Activated naive CD8-positive, alpha-beta T cell treated with anti-CD3 and anti-CD28 coated beads for 36 hours (primary cell): Measurements from ENCODE around the gene BTBD7. TPM values are rescaled to one million over a fixed set of nuclear protein-coding genes. Genes with fewer than 3 reads are reported as not detected.

Source experiments
- DNase-seq: peaks from one replicate; pipeline ENCODE4 v3.0.0; 2021
- H3K27ac Mint-ChIP-seq: one replicate; pipeline ENCODE4 v1.8.0; 2022; ENCODE audit warnings: mild to moderate bottlenecking, moderate library complexity, mixed read lengths
- H3K27me3 Mint-ChIP-seq: one replicate; pipeline ENCODE4 v1.8.0; 2022; ENCODE audit warnings: mild to moderate bottlenecking, mixed read lengths
- H3K36me3 Mint-ChIP-seq: one replicate; pipeline ENCODE4 v1.8.0; 2021; ENCODE audit warnings: mild to moderate bottlenecking, mixed read lengths
- H3K4me1 Mint-ChIP-seq: one replicate; pipeline ENCODE4 v1.8.0; 2021; ENCODE audit warnings: mixed read lengths
- H3K4me3 Mint-ChIP-seq: one replicate; pipeline ENCODE4 v1.8.0; 2022; ENCODE audit warnings: mild to moderate bottlenecking, moderate library complexity, mixed read lengths
- H3K9me3 Mint-ChIP-seq: one replicate; pipeline ENCODE4 v1.8.0; 2022; ENCODE audit warnings: mixed read lengths
- total RNA-seq, 2 experiments: library from RNA; stranded (reverse); gene quantifications; one replicate each; pipeline ENCODE4 v1.2.3, GENCODE V29; 2021

The BTBD7 gene
- total RNA-seq, 2 experiments from 2014 or later, result 14.3 to 14.9 TPM

DNA sequence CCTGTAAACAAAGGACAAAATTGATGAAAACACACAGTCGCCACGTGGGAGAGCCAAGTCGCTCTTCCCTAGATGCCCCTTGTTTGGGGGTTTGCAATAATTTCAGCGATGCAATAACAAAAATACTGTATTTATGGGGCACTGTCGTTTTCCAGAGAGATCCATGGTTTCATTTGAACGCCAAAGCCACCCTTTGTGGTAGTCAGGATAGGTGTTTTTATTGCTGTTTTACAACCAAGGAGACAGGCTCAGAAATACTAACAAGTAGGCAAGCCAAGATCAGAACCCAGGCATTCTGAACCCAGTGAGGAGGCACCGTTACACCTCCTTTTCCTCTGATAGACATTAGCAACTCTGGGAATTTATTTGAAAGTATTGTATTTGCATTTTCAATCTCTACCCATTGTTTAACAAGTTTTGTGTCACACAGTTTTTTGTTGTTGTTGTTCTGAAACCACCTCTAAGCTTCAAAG lies 831 bp upstream of the BTBD7 start:
- Mint-ChIP-seq H3K27me3 (no peaks in the 10 kb centered on the region), H3K4me3 (peak overlapping the region; percentile 88), H3K9me3 (peaks cover 3% of the 10 kb centered on the region), H3K36me3 (peaks cover 9% of the 10 kb centered on the region), H3K27ac (peak overlapping the region; percentile 93), H3K4me1 (peaks cover 48% of the 10 kb centered on the region)
- DNase-seq, result no peak

DNA sequence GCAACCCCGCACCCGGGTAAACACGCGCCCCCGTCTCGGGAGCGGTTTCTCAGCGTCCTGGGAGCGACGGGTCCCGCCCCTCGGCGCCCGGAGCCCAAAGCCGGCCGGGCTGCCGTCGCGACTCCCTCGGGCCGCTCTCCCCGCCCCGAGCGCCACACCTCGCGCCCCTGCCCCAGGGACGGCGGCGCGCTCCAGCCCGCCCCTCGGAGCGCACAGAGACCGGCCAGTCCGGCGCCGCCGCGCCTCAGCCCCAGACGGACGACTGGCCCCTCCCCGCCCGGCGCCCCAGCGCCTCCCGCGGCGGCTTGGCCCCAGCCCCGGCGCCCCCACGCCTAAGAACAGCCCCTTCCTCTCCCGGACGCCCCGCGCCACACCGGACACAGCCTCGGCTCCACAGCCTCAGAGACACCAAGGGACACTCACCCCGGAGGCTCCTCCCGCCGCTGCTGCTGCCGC lies 411 bp downstream of the BTBD7 start:
- Mint-ChIP-seq H3K27ac (peak overlapping the region; percentile 93), H3K4me3 (peak overlapping the region; percentile 89)
- peak; percentile 53 for DNase-seq

DNA sequence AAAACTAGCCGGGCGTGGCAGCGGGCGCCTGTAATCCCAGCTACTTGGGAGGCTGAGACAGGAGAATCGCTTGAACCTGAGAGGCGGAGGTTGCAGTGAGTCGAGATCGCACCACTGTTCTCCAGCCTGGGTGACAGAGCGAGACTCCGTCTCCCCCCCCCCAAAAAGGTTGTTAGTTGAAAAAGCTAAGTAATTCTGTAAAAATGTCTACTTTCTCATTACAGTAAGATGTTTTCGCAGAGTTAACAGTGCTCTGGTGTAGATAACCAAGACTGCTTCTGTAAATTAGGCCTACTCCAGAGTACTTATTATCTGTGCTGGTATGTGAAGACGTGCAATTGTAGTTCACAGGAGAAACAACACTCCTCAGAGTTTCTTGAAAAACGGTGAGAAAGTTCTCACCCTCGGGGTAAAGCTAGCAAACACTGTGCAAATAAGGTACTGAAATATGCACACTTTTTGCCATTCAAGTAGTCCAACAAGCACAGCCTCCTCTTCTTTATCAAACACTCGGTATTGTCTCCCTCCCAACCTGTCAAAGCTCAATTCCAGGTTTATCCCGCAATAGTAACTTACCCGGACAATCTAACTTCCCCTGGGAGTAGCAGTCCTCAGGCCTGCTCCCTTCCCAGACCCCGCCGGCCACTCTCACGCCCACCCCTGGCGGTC lies 974 bp downstream of the BTBD7 start:
- Mint-ChIP-seq H3K27me3 (no peaks in the 10 kb centered on the region), H3K4me3 (peak overlapping the region; percentile 89), H3K36me3 (peaks cover 8% of the 10 kb centered on the region), H3K9me3 (no peaks in the 10 kb centered on the region), H3K27ac (peak overlapping the region; percentile 86), H3K4me1 (peaks cover 56% of the 10 kb centered on the region)
- no peak for DNase-seq

More for the DNA sequence above, 411 bp downstream of the BTBD7 start:
- peaks cover 11% of the 10 kb centered on the region for H3K36me3 Mint-ChIP-seq
- H3K4me1 Mint-ChIP-seq, result peaks cover 55% of the 10 kb centered on the region
- H3K27me3 Mint-ChIP-seq, result no peaks in the 10 kb centered on the region
- H3K9me3 Mint-ChIP-seq, result peaks cover 3% of the 10 kb centered on the region

DNA sequence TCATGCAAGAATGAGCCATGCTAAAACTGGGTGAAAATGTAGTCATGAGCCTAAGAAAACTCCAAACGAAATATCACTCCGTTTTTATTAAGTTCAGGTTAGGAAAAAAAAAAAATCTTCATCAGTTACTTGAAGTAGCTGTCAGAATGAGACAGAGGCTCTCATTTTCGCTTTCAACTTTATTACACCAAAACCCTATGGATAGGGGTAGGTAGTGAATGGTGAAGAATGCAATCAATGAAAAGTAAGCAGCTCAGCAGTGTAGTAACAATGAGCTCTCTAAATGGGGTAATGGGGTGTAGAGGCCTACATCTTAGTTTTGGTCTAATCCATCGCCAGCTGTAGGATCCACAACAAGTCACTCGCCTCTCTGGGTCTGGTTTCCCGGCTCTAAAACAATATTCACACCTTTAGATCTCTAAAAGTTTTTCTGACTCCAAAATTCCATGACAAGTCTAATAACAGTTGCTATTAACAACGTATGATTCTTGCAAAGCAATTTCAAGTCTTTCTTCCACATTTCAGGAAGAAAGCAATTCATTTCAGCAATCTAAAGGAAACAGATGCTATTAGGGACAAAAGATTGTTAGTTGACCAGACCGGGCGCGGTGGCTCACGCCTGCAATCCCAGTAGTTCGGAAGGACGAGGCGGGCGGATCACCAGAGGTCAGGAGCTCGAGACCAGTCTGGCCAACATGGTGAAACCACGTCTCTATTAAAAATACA lies 1.7 kb downstream of the BTBD7 start:
- H3K27ac Mint-ChIP-seq, result peak overlapping the region; percentile 86
- H3K36me3 Mint-ChIP-seq, result peaks cover 6% of the 10 kb centered on the region
- H3K4me1 Mint-ChIP-seq, result peaks cover 56% of the 10 kb centered on the region

DNA sequence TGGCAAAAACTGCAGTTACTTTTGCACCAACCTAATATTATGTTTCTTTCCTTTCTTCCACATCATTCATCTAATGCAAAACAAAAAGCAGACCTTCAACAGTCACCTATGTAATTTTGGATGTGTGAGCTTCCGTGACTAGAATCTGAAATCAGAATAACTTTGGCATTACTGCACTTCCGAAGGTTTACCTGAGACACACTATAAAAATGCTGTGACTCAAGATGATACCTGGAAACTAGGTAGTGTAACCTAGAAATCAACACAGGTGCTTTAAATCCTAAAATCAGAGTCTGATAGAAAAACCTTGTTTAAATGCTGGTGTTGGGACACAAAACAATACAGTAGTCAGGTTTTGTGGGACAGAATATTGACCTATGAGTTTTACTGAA lies 2.2 kb downstream of the BTBD7 start:
- Mint-ChIP-seq H3K4me1 (peaks cover 56% of the 10 kb centered on the region), H3K27ac (no peak overlapping the region), H3K4me3 (peak overlapping the region; percentile 89), H3K36me3 (peaks cover 6% of the 10 kb centered on the region), H3K9me3 (no peaks in the 10 kb centered on the region), H3K27me3 (no peaks in the 10 kb centered on the region)
- DNase-seq, result no peak

More for the DNA sequence above, 1.7 kb downstream of the BTBD7 start:
- Mint-ChIP-seq H3K27me3 (no peaks in the 10 kb centered on the region), H3K9me3 (no peaks in the 10 kb centered on the region), H3K4me3 (peak overlapping the region; percentile 89)
- DNase-seq, result no peak

DNA sequence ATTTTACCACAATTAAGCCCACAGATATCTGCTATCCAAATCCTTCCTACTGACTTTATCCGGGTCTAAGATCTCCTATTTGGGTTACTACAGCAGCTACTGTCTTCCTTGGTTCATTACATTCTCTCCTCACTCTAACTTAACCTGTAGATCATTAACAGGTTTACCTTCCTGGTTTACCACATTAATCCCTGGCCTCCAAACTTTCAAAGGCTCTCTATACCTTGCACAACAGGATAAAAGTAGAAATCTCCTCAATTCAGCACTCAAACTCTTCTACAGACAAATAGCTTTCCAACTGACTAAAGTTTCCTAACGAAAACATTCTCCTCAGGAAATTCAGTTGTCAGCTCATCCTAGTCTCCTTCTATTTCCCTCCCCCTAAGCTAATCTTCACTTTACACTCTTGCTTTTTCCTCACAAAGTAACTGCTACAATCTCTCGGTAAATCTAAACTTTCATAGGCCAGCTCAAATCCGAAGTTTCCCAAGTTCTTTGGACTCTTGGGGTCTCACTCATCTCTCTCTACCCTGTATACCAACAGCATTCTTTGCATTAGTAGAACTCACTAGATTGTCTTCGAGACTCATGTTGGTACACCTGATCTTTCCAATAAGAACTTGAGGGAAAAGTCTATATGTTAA lies 2.7 kb downstream of the BTBD7 start:
- no peaks in the 10 kb centered on the region for H3K27me3 Mint-ChIP-seq
- H3K4me1 Mint-ChIP-seq, result peaks cover 51% of the 10 kb centered on the region
- no peaks in the 10 kb centered on the region for H3K9me3 Mint-ChIP-seq
- H3K4me3 Mint-ChIP-seq, result no peak overlapping the region
- H3K36me3 Mint-ChIP-seq, result peaks cover 9% of the 10 kb centered on the region
- no peak for DNase-seq
- H3K27ac Mint-ChIP-seq, result peak overlapping the region; percentile 2

DNA sequence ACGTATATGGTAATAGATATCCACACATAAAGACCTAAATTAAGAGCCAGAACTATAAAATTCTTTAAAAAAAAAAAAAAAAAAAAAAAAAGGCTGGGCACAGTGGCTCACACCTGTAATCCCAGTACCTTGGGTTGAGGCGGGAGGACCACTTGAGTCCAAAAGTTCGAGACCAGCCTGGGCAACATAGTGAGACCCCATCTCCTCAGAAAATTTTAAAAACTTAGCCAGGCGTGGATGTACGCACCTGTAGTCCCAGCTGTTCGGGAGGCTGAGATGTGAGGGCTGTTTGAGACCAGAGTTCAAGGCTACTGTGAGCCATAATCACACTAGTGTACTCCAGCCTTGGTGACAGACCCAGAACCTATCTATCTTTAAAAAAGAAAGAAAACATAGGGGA lies 4.3 kb downstream of the BTBD7 start:
- no peak overlapping the region for H3K4me3 Mint-ChIP-seq
- H3K36me3 Mint-ChIP-seq, result peaks cover 14% of the 10 kb centered on the region
- no peak for DNase-seq
- no peaks in the 10 kb centered on the region for H3K9me3 Mint-ChIP-seq
- peaks cover 49% of the 10 kb centered on the region for H3K4me1 Mint-ChIP-seq
- H3K27me3 Mint-ChIP-seq, result no peaks in the 10 kb centered on the region
- no peak overlapping the region for H3K27ac Mint-ChIP-seq

DNA sequence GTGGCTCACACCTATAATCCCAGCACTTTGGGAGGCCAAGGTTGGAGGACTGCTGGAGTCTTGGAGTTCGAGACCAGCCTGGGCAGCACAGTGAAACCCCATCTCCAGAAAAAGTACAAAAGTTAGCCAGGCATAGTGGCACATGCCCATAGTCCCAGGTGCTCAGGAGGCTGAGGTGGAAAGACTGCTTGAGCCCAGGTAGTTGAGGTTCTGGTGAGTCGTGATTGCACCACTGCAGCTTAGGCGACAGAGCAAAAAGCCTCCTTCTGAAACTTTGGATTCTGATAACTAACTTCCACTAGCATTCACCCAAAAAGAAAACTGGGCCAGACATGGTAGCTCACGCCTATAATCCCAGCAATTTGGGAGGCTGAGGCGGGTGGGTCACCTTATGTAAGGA lies 6.6 kb downstream of the BTBD7 start:
- peaks cover 51% of the 10 kb centered on the region for H3K4me1 Mint-ChIP-seq
- H3K9me3 Mint-ChIP-seq, result no peaks in the 10 kb centered on the region

DNA sequence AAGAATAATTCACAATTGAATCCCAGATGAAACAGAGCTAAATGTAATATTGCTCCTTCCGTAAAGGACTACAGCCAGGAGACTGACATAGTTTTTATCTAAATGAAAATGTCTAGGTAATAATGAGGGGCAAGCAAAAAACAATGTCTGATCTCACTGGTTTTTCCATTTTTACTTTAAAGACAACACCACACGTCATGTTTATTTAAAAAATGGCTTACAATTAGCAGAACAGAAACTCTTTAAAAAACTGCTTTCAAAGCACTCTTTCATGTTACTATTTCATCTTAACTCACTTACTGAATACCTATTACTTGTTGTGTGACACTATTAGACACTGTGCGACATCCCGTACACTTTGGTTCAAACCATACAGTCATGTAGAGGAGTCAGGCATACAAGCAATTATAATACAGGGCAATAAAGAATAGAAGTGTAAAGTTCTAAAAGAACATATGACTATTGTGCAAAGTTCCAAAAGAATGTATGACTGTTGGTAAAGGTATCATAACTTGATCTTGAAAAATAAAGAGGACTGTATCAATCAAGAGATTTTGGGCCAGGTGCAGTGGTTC lies 9.1 kb downstream of the BTBD7 start:
- Mint-ChIP-seq H3K27ac (no peak overlapping the region), H3K4me1 (peaks cover 46% of the 10 kb centered on the region), H3K4me3 (no peak overlapping the region), H3K9me3 (no peaks in the 10 kb centered on the region), H3K27me3 (no peaks in the 10 kb centered on the region), H3K36me3 (peaks cover 15% of the 10 kb centered on the region)
- DNase-seq, result no peak

More for the DNA sequence above, 6.6 kb downstream of the BTBD7 start:
- Mint-ChIP-seq H3K4me3 (no peak overlapping the region), H3K27ac (no peak overlapping the region), H3K36me3 (peaks cover 19% of the 10 kb centered on the region), H3K27me3 (no peaks in the 10 kb centered on the region)
- no peak for DNase-seq

DNA sequence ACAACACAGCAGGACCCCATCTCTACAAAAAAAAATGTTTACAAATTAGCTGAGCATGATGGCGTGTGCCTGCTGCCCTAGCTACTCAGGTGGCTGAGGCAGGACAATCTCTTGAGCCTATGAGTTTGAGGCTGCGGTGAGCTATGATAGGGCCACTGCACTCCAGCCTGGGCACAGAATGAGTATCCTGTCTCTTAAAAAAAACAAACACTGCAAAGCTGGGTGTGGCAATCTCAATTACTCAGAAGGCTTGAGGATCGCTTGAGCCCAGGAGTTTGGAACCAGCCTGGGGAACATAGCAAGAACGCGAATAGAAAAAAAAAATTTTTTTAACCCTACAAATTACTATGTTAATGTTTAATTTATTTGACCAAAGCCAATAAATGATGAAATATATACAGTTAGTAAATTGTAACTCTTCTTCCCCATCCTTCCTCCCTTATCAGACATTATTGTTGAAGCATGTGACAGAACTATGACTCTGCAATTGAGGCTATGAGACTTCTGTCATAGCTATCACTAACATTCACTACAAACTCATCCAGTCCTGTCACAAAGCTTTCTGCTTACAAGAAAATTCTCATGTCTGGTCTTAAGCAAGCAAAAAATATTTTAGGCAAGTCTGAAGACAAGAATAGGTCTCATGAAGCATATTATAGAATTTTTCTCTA lies 9.8 kb downstream of the BTBD7 start:
- no peaks in the 10 kb centered on the region for H3K27me3 Mint-ChIP-seq
- H3K4me1 Mint-ChIP-seq, result peaks cover 47% of the 10 kb centered on the region
- DNase-seq, result no peak
- H3K36me3 Mint-ChIP-seq, result peaks cover 18% of the 10 kb centered on the region
- no peak overlapping the region for H3K27ac Mint-ChIP-seq
- H3K9me3 Mint-ChIP-seq, result no peaks in the 10 kb centered on the region
- no peak overlapping the region for H3K4me3 Mint-ChIP-seq

DNA sequence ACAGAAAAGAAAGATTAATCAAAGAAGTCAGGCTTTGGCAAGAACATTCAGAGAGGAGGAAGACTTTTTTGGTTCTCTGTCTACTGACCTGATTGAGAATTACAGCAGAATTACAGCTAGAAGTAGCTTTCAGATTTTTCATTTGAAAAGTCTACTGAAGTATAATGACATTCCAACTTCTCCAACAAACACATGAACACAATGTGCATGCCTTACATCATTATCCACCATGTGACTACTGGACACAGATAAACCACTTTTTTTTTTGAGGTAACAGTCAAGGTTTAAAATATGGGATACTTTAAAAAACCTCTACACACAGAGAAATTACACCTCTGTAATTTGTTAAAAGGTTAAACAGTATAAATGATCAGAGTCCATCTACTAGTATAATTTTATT lies 12.3 kb downstream of the BTBD7 start:
- Mint-ChIP-seq H3K9me3 (no peaks in the 10 kb centered on the region), H3K27me3 (no peaks in the 10 kb centered on the region), H3K4me3 (no peak overlapping the region), H3K27ac (peak overlapping the region; percentile 4), H3K36me3 (peaks cover 26% of the 10 kb centered on the region), H3K4me1 (peaks cover 41% of the 10 kb centered on the region)
- no peak for DNase-seq

DNA sequence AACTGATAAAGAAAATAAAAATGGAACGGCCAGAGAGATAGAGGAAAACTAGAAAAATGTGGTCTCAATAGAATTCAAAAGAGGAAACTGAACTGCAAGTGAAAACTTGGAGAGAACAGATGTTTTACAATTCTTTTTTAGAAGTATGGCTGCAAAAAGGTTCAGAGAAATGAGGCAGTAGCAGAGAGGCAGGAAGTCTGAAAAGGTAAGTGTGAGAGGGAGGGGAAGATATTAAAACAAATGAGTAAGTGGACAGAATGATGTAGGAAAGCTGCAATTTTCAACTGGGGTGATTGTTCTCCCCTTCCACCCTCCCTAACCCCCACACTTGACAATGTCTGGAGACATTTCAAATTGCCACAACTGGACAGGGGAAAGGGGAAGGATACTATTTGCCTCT lies 12.9 kb downstream of the BTBD7 start:
- Mint-ChIP-seq H3K4me3 (no peak overlapping the region), H3K4me1 (peaks cover 41% of the 10 kb centered on the region), H3K36me3 (peaks cover 23% of the 10 kb centered on the region), H3K9me3 (no peaks in the 10 kb centered on the region), H3K27ac (peak overlapping the region; percentile 4), H3K27me3 (no peaks in the 10 kb centered on the region)
- DNase-seq, result no peak

DNA sequence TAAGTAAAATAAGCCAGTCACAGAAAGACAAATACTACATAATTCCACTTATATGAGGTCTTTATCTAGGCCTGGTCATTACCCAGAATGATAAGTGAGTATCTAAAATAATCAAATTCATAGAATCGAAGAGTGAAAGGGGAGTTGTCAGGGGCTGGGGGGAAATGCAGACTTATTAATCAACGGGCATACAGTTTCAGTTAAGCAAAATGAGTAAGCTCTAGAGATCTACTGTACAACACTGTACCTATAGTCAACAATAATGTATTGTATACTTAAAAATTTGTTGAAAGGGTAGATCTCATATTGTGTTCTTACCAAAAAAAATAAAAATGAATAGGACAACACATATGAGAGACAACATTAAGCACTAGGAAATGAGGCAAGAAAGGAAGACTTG lies 13.3 kb downstream of the BTBD7 start:
- peaks cover 37% of the 10 kb centered on the region for H3K4me1 Mint-ChIP-seq
- H3K36me3 Mint-ChIP-seq, result peaks cover 20% of the 10 kb centered on the region
- no peak overlapping the region for H3K27ac Mint-ChIP-seq
- H3K27me3 Mint-ChIP-seq, result no peaks in the 10 kb centered on the region
- no peaks in the 10 kb centered on the region for H3K9me3 Mint-ChIP-seq
- H3K4me3 Mint-ChIP-seq, result no peak overlapping the region
- no peak for DNase-seq

DNA sequence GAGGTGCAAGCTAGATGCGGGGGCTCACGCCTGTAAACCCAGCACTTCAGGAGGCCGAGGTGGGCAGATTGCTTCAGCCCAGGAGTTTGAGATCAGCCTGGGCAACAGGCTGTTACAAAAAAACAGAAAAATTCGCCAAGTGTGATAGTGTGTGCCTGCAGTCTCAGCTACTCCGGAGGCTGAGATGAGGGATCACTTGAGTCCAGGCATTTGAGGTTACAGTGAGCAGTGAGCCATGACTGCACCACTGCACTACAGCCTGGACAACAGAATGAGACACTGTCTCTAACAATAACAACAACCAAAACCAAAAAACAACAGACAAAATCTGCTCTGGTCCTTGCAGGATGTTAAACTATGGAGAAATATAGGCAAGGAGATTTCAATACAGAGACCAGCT lies 13.9 kb downstream of the BTBD7 start:
- Mint-ChIP-seq H3K27me3 (no peaks in the 10 kb centered on the region), H3K9me3 (no peaks in the 10 kb centered on the region), H3K36me3 (peaks cover 18% of the 10 kb centered on the region), H3K27ac (no peak overlapping the region), H3K4me3 (no peak overlapping the region), H3K4me1 (peaks cover 37% of the 10 kb centered on the region)
- DNase-seq, result no peak
